Left ventricle myocardium inferior (tissue), 1 donor: Measurements from ENCODE around the gene COL8A1. TPM values are rescaled to one million over a fixed set of nuclear protein-coding genes. Genes with fewer than 3 reads are reported as not detected.

Experiments used
- DNase-seq: peaks from one replicate; pipeline ENCODE4 v3.0.0-alpha.2; 2020
- H3K27ac ChIP-seq: fragments of 200-600 bp; replicated peaks from 2 replicates; pipeline ENCODE4 v1.8.0; 2021
- H3K27me3 ChIP-seq: fragments of 200-600 bp; 2 replicates; pipeline ENCODE4 v1.8.0; 2021; ENCODE audit warnings: low read depth
- H3K36me3 ChIP-seq: fragments of 200-600 bp; 2 replicates; pipeline ENCODE4 v1.8.0; 2021
- H3K4me1 ChIP-seq: fragments of 200-600 bp; 2 replicates; pipeline ENCODE4 v1.8.0; 2021
- H3K4me3 ChIP-seq: fragments of 200-600 bp; 2 replicates; pipeline ENCODE4 v1.8.0; 2021; ENCODE audit warnings: mild to moderate bottlenecking, moderate library complexity
- H3K9me3 ChIP-seq: fragments of 200-600 bp; replicated peaks from 2 replicates; pipeline ENCODE4 v1.8.0; 2021
- intact Hi-C: fragments of 100-400 bp; cut with micrococcal nuclease; formaldehyde crosslinking; loops from one replicate; pipeline ENCODE4 v1.11.0; 2022
- total RNA-seq: library from RNA; stranded (reverse); fragmentation: NEBNext Ultra II Directional; extraction: Animal tissue kit (Norgen Biotek cat#: 25700); gene quantifications from one replicate; pipeline ENCODE4 v1.2.1, GENCODE V29; 2021
- TF ChIP-seq, protein P1 (sequence below): fragments of 200-600 bp; IDR thresholded peaks from 2 replicates; pipeline ENCODE4 v1.8.0; 2021; ENCODE audit warnings: antibody characterized with exemption, mild to moderate bottlenecking, borderline replicate concordance
- donor health status: DM: no; HTN: yes; CAD: no; lungs with severe emphysema.

Gene COL8A1
- total RNA-seq, 1 donor from 2014 or later, result 16.4 TPM

DNA sequence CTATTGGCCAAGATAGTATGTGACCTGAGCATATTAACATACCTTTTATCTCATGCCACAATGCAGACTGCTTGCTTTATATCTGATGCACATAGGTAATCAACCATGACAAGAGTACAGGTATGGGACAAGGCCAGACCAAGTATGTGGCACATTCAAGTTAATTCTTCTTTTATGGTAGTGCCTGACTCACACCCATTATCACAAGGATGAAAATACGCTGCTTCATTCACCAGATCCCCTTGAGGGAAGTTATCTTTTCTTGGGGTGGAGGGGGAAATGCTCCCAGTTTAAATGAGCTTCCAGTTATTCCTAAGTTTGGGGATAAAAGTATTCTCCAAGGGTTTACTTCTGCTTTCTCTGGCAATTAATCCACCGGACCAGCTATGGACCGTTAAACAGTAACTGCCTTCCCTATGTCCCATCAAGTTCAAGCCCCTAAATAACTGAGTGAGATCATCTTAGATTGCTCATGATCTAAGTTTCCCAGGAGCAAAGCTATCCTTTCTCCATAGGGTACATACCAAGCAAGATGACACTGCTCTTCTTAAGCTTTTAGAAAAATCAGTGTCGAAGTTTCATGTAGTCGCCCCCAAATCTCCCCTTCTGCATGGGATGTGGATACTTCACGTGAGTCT, 1.9 kb downstream of the COL8A1 start:
- Histone ChIP-seq H3K36me3 (no peaks in the 10 kb centered on the region), H3K27ac (peak overlapping the region; percentile 86), H3K4me1 (peaks cover 25% of the 10 kb centered on the region), H3K9me3 (no peaks in the 10 kb centered on the region), H3K27me3 (peaks cover 39% of the 10 kb centered on the region), H3K4me3 (peak overlapping the region; percentile 70)
- intact Hi-C loops, result no loop called here
- DNase-seq, result no peak
- TF ChIP-seq, protein P1, sequence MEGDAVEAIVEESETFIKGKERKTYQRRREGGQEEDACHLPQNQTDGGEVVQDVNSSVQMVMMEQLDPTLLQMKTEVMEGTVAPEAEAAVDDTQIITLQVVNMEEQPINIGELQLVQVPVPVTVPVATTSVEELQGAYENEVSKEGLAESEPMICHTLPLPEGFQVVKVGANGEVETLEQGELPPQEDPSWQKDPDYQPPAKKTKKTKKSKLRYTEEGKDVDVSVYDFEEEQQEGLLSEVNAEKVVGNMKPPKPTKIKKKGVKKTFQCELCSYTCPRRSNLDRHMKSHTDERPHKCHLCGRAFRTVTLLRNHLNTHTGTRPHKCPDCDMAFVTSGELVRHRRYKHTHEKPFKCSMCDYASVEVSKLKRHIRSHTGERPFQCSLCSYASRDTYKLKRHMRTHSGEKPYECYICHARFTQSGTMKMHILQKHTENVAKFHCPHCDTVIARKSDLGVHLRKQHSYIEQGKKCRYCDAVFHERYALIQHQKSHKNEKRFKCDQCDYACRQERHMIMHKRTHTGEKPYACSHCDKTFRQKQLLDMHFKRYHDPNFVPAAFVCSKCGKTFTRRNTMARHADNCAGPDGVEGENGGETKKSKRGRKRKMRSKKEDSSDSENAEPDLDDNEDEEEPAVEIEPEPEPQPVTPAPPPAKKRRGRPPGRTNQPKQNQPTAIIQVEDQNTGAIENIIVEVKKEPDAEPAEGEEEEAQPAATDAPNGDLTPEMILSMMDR, result no peak

DNA sequence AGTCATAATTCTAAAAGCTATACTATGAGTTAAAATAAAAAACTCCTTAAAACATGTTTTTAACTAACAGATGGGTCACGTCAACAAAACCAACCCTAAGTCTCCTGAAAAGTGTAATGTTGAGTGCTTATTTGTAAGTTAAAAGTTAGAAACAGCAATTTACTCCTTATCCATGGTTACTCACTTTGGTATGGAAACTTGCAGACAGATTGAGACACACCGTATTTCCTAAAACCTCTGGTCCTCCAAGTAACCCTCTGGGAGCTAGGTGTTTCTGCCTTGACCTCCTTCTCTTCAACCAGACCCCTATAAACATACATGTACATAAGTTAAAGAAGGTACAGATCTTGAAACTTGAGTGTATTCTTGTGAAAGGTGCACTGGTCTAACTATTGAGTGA, 3.1 kb downstream of the COL8A1 start:
- Histone ChIP-seq H3K27ac (peak overlapping the region; percentile 86), H3K4me3 (peak overlapping the region; percentile 70), H3K27me3 (peaks cover 28% of the 10 kb centered on the region), H3K4me1 (peaks cover 25% of the 10 kb centered on the region), H3K9me3 (no peaks in the 10 kb centered on the region), H3K36me3 (no peaks in the 10 kb centered on the region)
- no peak for DNase-seq
- intact Hi-C loops, result no loop called here
- TF ChIP-seq, protein P1, result no peak

- H3K4me3 ChIP-seq, result no peak overlapping the region
- peak overlapping the region; percentile 86 for H3K27ac ChIP-seq
These were observed 3.6 kb downstream of the COL8A1 start for GRCh38 chr3:99641982-99642381.

GRCh38 chr3:99644017-99644416, 5.6 kb downstream of the COL8A1 start:
- peak overlapping the region; percentile 66 for H3K27ac ChIP-seq
- no peak overlapping the region for H3K4me3 ChIP-seq
- peaks cover 4% of the 10 kb centered on the region for H3K4me1 ChIP-seq
- H3K27me3 ChIP-seq, result peaks cover 2% of the 10 kb centered on the region
- intact Hi-C loops, result no loop called here
- no peaks in the 10 kb centered on the region for H3K9me3 ChIP-seq
- TF ChIP-seq, protein P1, result no peak
- DNase-seq, result no peak
- no peaks in the 10 kb centered on the region for H3K36me3 ChIP-seq

More at GRCh38 chr3:99641982-99642381, 3.6 kb downstream of the COL8A1 start:
- H3K9me3 ChIP-seq, result no peaks in the 10 kb centered on the region
- no peak for DNase-seq
- H3K36me3 ChIP-seq, result no peaks in the 10 kb centered on the region
- TF ChIP-seq, protein P1, result no peak
- peaks cover 22% of the 10 kb centered on the region for H3K4me1 ChIP-seq
- intact Hi-C loops, result no loop called here
- H3K27me3 ChIP-seq, result peaks cover 23% of the 10 kb centered on the region

- Histone ChIP-seq H3K27me3 (no peaks in the 10 kb centered on the region), H3K4me3 (no peak overlapping the region), H3K9me3 (no peaks in the 10 kb centered on the region), H3K36me3 (no peaks in the 10 kb centered on the region), H3K4me1 (peaks cover 4% of the 10 kb centered on the region), H3K27ac (peak overlapping the region; percentile 66)
- TF ChIP-seq, protein P1, result no peak
- intact Hi-C loops, result no loop called here
- no peak for DNase-seq
These were observed 6.4 kb downstream of the COL8A1 start for GRCh38 chr3:99644746-99645145.
